Lung (tissue), 12 donors: ENCODE results near the gene LARGE1. TPM values are rescaled to one million over a fixed set of nuclear protein-coding genes. Genes with fewer than 3 reads are reported as not detected.

ENCODE experiments used
- ATAC-seq: fragments of 200-7000 bp; cut with Tn5 transposase; one replicate; pipeline ENCODE4 v1.9.1; 2020; ENCODE audit warnings: moderate number of reproducible peaks; ENCODE audit not compliant: insufficient read depth, low FRiP score
- DNase-seq, 3 donors: peaks; one replicate each; pipeline ENCODE4 v3.0.0-alpha.2; 2013 to 2017
- H3K27ac ChIP-seq, 2 donors: one replicate each; pipeline ENCODE4 v1.5.1; 2013; ENCODE audit warnings: mild to moderate bottlenecking in 2 of 2, moderate library complexity in 2 of 2, control low read depth in 1 of 2, inconsistent platforms in 1 of 2, low read depth in 1 of 2, low read length in 1 of 2
- H3K27me3 ChIP-seq, 3 donors: one replicate each; pipeline ENCODE4 v1.5.1; 2013; ENCODE audit warnings: low read length in 2 of 3; ENCODE audit not compliant: control insufficient read depth in 3 of 3, insufficient read depth in 3 of 3
- H3K36me3 ChIP-seq, 4 donors: one replicate each; pipeline ENCODE4 v1.5.1; 2013; ENCODE audit warnings: low read length in 4 of 4, mild to moderate bottlenecking in 1 of 4, moderate library complexity in 1 of 4; ENCODE audit not compliant: control insufficient read depth in 4 of 4, insufficient read depth in 4 of 4
- H3K4me1 ChIP-seq, 5 donors: one replicate each; pipeline ENCODE4 v1.5.1; 2013; ENCODE audit warnings: low read length in 5 of 5, mild to moderate bottlenecking in 2 of 5, moderate library complexity in 1 of 5; ENCODE audit not compliant: control insufficient read depth in 5 of 5, insufficient read depth in 5 of 5
- H3K4me3 ChIP-seq: one replicate; pipeline ENCODE4 v1.5.1; 2013; ENCODE audit warnings: mild to moderate bottlenecking, control low read depth, moderate library complexity
- H3K9ac ChIP-seq, 2 donors: one replicate each; pipeline ENCODE4 v1.5.1; 2013; ENCODE audit warnings: low read length in 2 of 2, control low read depth in 1 of 2; ENCODE audit not compliant: insufficient read depth in 1 of 2
- H3K9me3 ChIP-seq, 4 donors: one replicate each; pipeline ENCODE4 v1.5.1; 2013; ENCODE audit warnings: low read length in 3 of 4, mild to moderate bottlenecking in 1 of 4, moderate library complexity in 1 of 4; ENCODE audit not compliant: control insufficient read depth in 4 of 4, insufficient read depth in 3 of 4
- CTCF ChIP-seq: IDR thresholded peaks from 2 replicates; pipeline ENCODE4 v1.5.1; 2012; ENCODE audit warnings: mild to moderate bottlenecking; ENCODE audit errors: control extremely low read depth, extremely low read depth
- WGBS, 2 donors: extraction: QIAGEN DNeasy Blood & Tissue Kit; methylation state at CpG; one replicate each; pipeline ENCODE4 v1.1.7; 2013; 5-methylcytosine and 5-hydroxymethylcytosine counted together
- polyA plus RNA-seq, 2 donors: library from polyadenylated mRNA; stranded (reverse); fragments of 200-250 nt; gene quantifications; one replicate each; pipeline ENCODE4 v1.2.1, GENCODE V29; 2013
- total RNA-seq, 2 donors: library from RNA; depleted of rRNA in 1 of 2; stranded (reverse); fragments of >200 nt in 1 of 2; gene quantifications; one replicate each; pipeline ENCODE4 v1.2.1, GENCODE V29; 2014 to 2021
- donor health status: control.
- donor health status: control.
- donor health status: Bipolar disorder and iron deficiency.
- donor health status: healthy.
- donor health status: DM: yes; HTN: yes; CAD: no.

Gene LARGE1
- total and polyA plus RNA-seq, 4 donors: 2.9 to 41.1 (median 15.4) TPM

GRCh38 chr22:33327348-33327860 is 592.9 kb downstream of the LARGE1 start:
- WGBS, 2 donors: 94% methylated on average over 9 of the region's 9 CpGs
- DNase-seq: no peak

GRCh38 chr22:33326540-33327295 is 593.6 kb downstream of the LARGE1 start:
- H3K9ac ChIP-seq: no peak overlapping the region
- peak in 1 of 3 donors; percentile 25 for DNase-seq
- no peak overlapping the region for H3K27ac ChIP-seq
- no peak for TF ChIP-seq CTCF
- peaks cover 0 to 8% (median 0%) of the 10 kb centered on the region in 5 donors for H3K4me1 ChIP-seq
- WGBS, 2 donors: 82 to 84% methylated on average over 10 of the region's 10 CpGs
- H3K27me3 ChIP-seq: no peaks in the 10 kb centered on the region
- no peaks in the 10 kb centered on the region for H3K9me3 ChIP-seq
- H3K36me3 ChIP-seq: peaks cover 0 to 2% (median 0%) of the 10 kb centered on the region in 4 donors
- H3K4me3 ChIP-seq: no peak overlapping the region
- no peak for ATAC-seq

More at GRCh38 chr22:33327348-33327860, 592.9 kb downstream of the LARGE1 start:
- Histone ChIP-seq H3K27ac (no peak overlapping the region), H3K9me3 (peaks cover 0 to 2% (median 0%) of the 10 kb centered on the region in 4 donors), H3K9ac (no peak overlapping the region), H3K27me3 (no peaks in the 10 kb centered on the region), H3K4me1 (peaks cover 0 to 8% (median 0%) of the 10 kb centered on the region in 5 donors), H3K4me3 (no peak overlapping the region), H3K36me3 (peaks cover 0 to 2% (median 0%) of the 10 kb centered on the region in 4 donors)
- ATAC-seq: no peak
- TF ChIP-seq CTCF: no peak

- Histone ChIP-seq H3K27me3 (no peaks in the 10 kb centered on the region), H3K4me3 (no peak overlapping the region), H3K4me1 (peaks cover 0 to 8% (median 0%) of the 10 kb centered on the region in 5 donors), H3K9me3 (peaks cover 0 to 2% (median 0%) of the 10 kb centered on the region in 4 donors), H3K36me3 (peaks cover 0 to 2% (median 0%) of the 10 kb centered on the region in 4 donors), H3K9ac (no peak overlapping the region), H3K27ac (no peak overlapping the region)
- peak; percentile 32 to 42 (median 33) for DNase-seq
- TF ChIP-seq CTCF: no peak
- ATAC-seq: no peak
- WGBS, 2 donors: 77 to 78% methylated on average over 5 of the region's 5 CpGs
Observed at GRCh38 chr22:33325232-33326004, 594.9 kb downstream of the LARGE1 start.
